ENCODE data around the gene NEDD4L. TPM values are rescaled to one million over a fixed set of nuclear protein-coding genes. Genes with fewer than 3 reads are reported as not detected.

The NEDD4L gene
- total RNA-seq, 2 experiments from 2014 or later, result 3.2 to 3.3 TPM

DNA sequence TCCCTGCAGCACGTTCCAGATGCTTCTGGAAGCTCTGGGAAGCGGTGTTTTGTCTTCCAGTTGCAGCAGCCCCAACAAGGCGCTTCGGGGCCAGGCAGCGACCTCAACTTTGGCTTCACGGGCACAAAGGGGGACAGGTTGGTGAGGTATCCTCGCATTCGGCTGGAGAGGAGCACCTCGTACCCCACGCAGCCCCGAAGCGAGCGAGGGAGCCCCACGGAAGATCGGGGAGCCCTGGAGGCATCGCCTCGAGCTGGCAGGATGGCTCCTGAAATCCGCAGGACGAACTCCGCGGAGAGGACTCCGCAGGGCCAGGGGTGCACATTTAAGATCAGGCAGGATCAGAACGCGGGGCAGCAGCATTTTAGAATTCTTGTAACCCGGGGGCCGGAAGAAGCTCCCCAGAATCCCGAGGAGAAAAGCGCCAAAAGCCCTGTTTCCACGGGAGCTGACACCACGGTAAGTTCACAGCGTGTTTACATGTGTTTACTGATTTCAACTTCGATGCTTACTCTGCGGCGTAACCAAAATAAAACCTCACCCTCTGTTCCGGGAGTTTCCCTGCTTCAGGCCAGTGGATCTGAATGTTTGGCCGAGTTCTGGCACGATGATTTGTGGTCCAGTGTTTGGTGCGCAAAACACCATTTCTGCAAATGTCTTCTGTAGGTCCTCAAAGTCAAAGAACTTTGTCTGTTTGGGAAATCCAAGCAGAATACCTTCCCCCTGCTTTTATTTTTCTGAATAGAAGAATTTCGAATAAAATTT, 212.5 kb downstream of the NEDD4L start:
- no peaks in the 10 kb centered on the region for H3K36me3 ChIP-seq (ENCODE audit: insufficient read depth, low read length)
- DNase-seq (ENCODE audit: low spot score), result no peak
- no peaks in the 10 kb centered on the region for H3K9me3 ChIP-seq (ENCODE audit: low read length)
- H3K79me2 ChIP-seq (ENCODE audit: insufficient read depth, low read depth, low read length), result no peaks in the 10 kb centered on the region
- no peak for TF ChIP-seq EZH2phosphoT487 (IDR thresholded peaks at IDR 0.05; ENCODE audit: borderline replicate concordance, low read depth, low read length)
- TF ChIP-seq, protein P1, sequence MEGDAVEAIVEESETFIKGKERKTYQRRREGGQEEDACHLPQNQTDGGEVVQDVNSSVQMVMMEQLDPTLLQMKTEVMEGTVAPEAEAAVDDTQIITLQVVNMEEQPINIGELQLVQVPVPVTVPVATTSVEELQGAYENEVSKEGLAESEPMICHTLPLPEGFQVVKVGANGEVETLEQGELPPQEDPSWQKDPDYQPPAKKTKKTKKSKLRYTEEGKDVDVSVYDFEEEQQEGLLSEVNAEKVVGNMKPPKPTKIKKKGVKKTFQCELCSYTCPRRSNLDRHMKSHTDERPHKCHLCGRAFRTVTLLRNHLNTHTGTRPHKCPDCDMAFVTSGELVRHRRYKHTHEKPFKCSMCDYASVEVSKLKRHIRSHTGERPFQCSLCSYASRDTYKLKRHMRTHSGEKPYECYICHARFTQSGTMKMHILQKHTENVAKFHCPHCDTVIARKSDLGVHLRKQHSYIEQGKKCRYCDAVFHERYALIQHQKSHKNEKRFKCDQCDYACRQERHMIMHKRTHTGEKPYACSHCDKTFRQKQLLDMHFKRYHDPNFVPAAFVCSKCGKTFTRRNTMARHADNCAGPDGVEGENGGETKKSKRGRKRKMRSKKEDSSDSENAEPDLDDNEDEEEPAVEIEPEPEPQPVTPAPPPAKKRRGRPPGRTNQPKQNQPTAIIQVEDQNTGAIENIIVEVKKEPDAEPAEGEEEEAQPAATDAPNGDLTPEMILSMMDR (conservative IDR thresholded peaks at IDR 0.05; ENCODE audit: low read length), result no peak
- H4K20me1 ChIP-seq (ENCODE audit: insufficient read depth, low read length), result no peaks in the 10 kb centered on the region
- no peak overlapping the region for H3K4me2 ChIP-seq (ENCODE audit: low read length)
- H3K9me2 ChIP-seq (ENCODE audit: insufficient read depth, low read length), result no peaks in the 10 kb centered on the region
- CTCF ChIA-PET (ENCODE audit: unreplicated experiment), result no interaction called here
- no peaks in the 10 kb centered on the region for H3K4me1 ChIP-seq (ENCODE audit: insufficient read depth, low read length, poor library complexity, severe bottlenecking)
- intact Hi-C loops (cut with micrococcal nuclease; ENCODE audit: unreplicated experiment), result no loop called here
- POLR2A ChIA-PET, result no interaction called here
- BruUV-seq (replicated peaks), result no TSS peak
- H3K27ac ChIP-seq (ENCODE audit: low read depth, low read length, poor library complexity, severe bottlenecking), result no peak overlapping the region
- no peak overlapping the region for H2AFZ ChIP-seq (ENCODE audit: low read length)
- no peak overlapping the region for H3K4me3 ChIP-seq (ENCODE audit: low read depth, low read length, poor library complexity, severe bottlenecking)

GRCh38 chr18:58257461-58257860, 213.4 kb downstream of the NEDD4L start:
- no peaks in the 10 kb centered on the region for H3K9me2 ChIP-seq (ENCODE audit: insufficient read depth, low read length)
- no peaks in the 10 kb centered on the region for H3K36me3 ChIP-seq (ENCODE audit: insufficient read depth, low read length)
- intact Hi-C loops (cut with micrococcal nuclease; ENCODE audit: unreplicated experiment), result no loop called here
- CTCF ChIA-PET (ENCODE audit: unreplicated experiment), result no interaction called here
- no peak overlapping the region for H3K27ac ChIP-seq (ENCODE audit: low read depth, low read length, poor library complexity, severe bottlenecking)
- no peaks in the 10 kb centered on the region for H3K9me3 ChIP-seq (ENCODE audit: low read length)
- H3K4me2 ChIP-seq (ENCODE audit: low read length), result no peak overlapping the region
- TF ChIP-seq, protein P1 (conservative IDR thresholded peaks at IDR 0.05; ENCODE audit: low read length), result no peak
- TF ChIP-seq EZH2phosphoT487 (IDR thresholded peaks at IDR 0.05; ENCODE audit: borderline replicate concordance, low read depth, low read length), result no peak
- H3K4me1 ChIP-seq (ENCODE audit: insufficient read depth, low read length, poor library complexity, severe bottlenecking), result no peaks in the 10 kb centered on the region
- DNase-seq (ENCODE audit: low spot score), result no peak
- POLR2A ChIA-PET, result no interaction called here
- H3K4me3 ChIP-seq (ENCODE audit: low read depth, low read length, poor library complexity, severe bottlenecking), result no peak overlapping the region
- no TSS peak for BruUV-seq (replicated peaks)
- no peaks in the 10 kb centered on the region for H4K20me1 ChIP-seq (ENCODE audit: insufficient read depth, low read length)
- no peak overlapping the region for H2AFZ ChIP-seq (ENCODE audit: low read length)
- no peaks in the 10 kb centered on the region for H3K79me2 ChIP-seq (ENCODE audit: insufficient read depth, low read depth, low read length)

DNA sequence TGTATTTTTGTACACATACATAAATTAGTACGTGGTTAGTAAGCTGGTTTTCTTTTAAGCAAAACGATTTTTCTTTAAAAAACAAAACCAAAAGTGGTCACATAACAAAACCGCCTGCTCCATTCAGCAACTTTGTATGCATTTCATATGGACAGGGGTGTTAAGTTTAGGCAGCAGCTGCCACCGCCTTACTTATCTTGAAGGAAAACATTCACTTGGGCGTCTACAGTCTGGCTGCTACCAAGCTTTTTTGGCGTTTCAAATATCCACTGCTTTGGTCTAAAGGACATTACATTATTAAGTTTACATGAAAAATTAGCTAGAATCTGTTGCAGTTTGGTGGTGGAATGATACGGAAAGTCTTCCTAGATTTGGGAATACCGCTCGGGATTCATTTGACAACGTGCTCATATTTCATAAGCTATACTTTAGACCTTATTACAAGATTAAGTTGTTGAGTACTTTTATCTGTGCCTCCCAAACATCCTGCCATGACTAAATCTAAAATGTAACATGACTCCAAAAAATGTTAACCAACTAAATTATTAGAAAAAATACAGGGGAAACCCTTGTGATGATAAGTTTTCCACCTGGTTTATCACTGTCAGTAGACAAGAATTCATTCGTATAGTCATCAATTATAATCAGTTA, 214.8 kb downstream of the NEDD4L start:
- intact Hi-C loops (cut with micrococcal nuclease; ENCODE audit: unreplicated experiment), result no loop called here
- CTCF ChIA-PET (ENCODE audit: unreplicated experiment), result no interaction called here
- no peak overlapping the region for H3K4me2 ChIP-seq (ENCODE audit: low read length)
- H3K4me1 ChIP-seq (ENCODE audit: insufficient read depth, low read length, poor library complexity, severe bottlenecking), result no peaks in the 10 kb centered on the region
- DNase-seq (ENCODE audit: low spot score), result no peak
- H3K27ac ChIP-seq (ENCODE audit: low read depth, low read length, poor library complexity, severe bottlenecking), result no peak overlapping the region
- no peaks in the 10 kb centered on the region for H3K9me3 ChIP-seq (ENCODE audit: low read length)
- H3K9me2 ChIP-seq (ENCODE audit: insufficient read depth, low read length), result no peaks in the 10 kb centered on the region
- no TSS peak for BruUV-seq (replicated peaks)
- TF ChIP-seq EZH2phosphoT487 (IDR thresholded peaks at IDR 0.05; ENCODE audit: borderline replicate concordance, low read depth, low read length), result no peak
- TF ChIP-seq, protein P1 (conservative IDR thresholded peaks at IDR 0.05; ENCODE audit: low read length), result no peak
- H2AFZ ChIP-seq (ENCODE audit: low read length), result no peak overlapping the region
- POLR2A ChIA-PET, result interaction anchor here (0.9 kb wide), 1 partner anchor 10 kb away, joined by 4 read pairs; no protein-coding TSS in a partner anchor
- no peaks in the 10 kb centered on the region for H3K79me2 ChIP-seq (ENCODE audit: insufficient read depth, low read depth, low read length)
- no peaks in the 10 kb centered on the region for H3K36me3 ChIP-seq (ENCODE audit: insufficient read depth, low read length)
- H3K4me3 ChIP-seq (ENCODE audit: low read depth, low read length, poor library complexity, severe bottlenecking), result no peak overlapping the region
- no peaks in the 10 kb centered on the region for H4K20me1 ChIP-seq (ENCODE audit: insufficient read depth, low read length)

Measured in OCI-LY7 (cell line).